ENCODE measurements around the gene GORAB. TPM values are rescaled to one million over a fixed set of nuclear protein-coding genes. Genes with fewer than 3 reads are reported as not detected.

GORAB gene
- total and polyA plus RNA-seq, 2 of the 13 experiments (the other 11 are each of a cell fraction or from before 2014, with no cell fraction given), result 6.6 to 9.2 TPM

DNA sequence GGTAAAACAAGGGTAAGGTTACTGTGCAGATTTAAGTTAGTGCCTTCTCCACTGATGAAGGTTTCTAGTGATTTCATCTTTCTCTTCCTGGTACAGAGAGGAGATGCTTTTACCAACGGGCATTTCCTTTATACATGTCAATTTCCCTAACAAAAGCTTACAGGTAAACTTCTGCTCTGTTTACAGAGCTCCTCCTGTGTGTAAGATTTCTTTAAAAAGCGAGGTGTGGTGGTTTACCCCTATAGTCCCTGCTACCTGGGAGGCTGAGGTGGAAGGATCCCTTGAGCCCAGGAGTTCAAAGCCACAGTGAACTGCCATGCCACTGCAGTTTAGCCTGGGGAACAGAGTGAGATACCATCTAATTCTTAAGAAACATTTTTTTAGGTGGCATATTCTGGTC, 40.7 kb upstream of the GORAB start:
- 3% methylated on average over 2 of the region's 2 CpGs for WGBS (ENCODE audit: low lambda C conversion rate)
- H3K9me3 ChIP-seq (ENCODE audit: low read length), result no peaks in the 10 kb centered on the region; the same call in 1 of the 2 replicates
- ATAC-seq, result no peak
- TF ChIP-seq ZNF646 (CRISPR knock-in tag; IDR thresholded peaks at IDR 0.05) (no peak), KAT7 (CRISPR knock-in tag; IDR thresholded peaks at IDR 0.05; ENCODE audit: borderline replicate concordance) (no peak)
- DNase-seq (ENCODE audit: low spot score), result no peak
- intact Hi-C loops (cut with micrococcal nuclease; ENCODE audit: unreplicated experiment), result no loop called here
- no peak overlapping the region for H3K4me2 ChIP-seq (ENCODE audit: low read depth, low read length)
- no peaks in the 10 kb centered on the region for H3K4me1 ChIP-seq (ENCODE audit: insufficient read depth, low read length)
- H3K27ac ChIP-seq (ENCODE audit: extremely low read length, insufficient read depth, low read length), result no peak overlapping the region
- in situ Hi-C loops (cut with HindIII; ENCODE audit: extremely low pct_ligation_motif_present, low pct_unique_long_range_greater_than_20kb), result no loop called here
- BruUV-seq (replicated peaks), result no TSS peak
- H4K20me1 ChIP-seq (ENCODE audit: insufficient read depth, low read length), result no peaks in the 10 kb centered on the region
- no peaks in the 10 kb centered on the region for H3K36me3 ChIP-seq (replicated peaks in 1 of 2; ENCODE audit: control insufficient read depth in 1 of 2, insufficient read depth in 2 of 2, low read length in 2 of 2)
- ChIA-PET CTCF (ENCODE audit: low intra/inter-chr PET ratio, low total read pairs) (no interaction called here), POLR2A (no interaction called here)
- H3K4me3 ChIP-seq (replicated peaks in 1 of 3; ENCODE audit: insufficient read depth in 1 of 3, low read depth in 2 of 3, low read length in 3 of 3), result no peak overlapping the region
- no peaks in the 10 kb centered on the region for H3K27me3 ChIP-seq (ENCODE audit: control insufficient read depth in 1 of 2, insufficient read depth in 2 of 2, low read length in 2 of 2)
- no peak for FAIRE-seq
- H3K79me2 ChIP-seq (ENCODE audit: insufficient read depth, low read length), result no peaks in the 10 kb centered on the region
- H3K9ac ChIP-seq (ENCODE audit: insufficient read depth, low read depth, low read length), result no peak overlapping the region
- H2AFZ ChIP-seq (ENCODE audit: low read length), result no peak overlapping the region

Measured in HepG2 (cell line).